Occipital lobe (tissue), 2 donors: ENCODE measurements around the gene ZNF664. TPM values are rescaled to one million over a fixed set of nuclear protein-coding genes. Genes with fewer than 3 reads are reported as not detected.

Experiments used
- DNase-seq: peaks from one replicate; lab custom pipeline; 2025; lab: John Stamatoyannopoulos, UW
- total RNA-seq: library from RNA; depleted of rRNA; stranded (reverse); fragments of >200 nt; gene quantifications from one replicate; pipeline ENCODE4 v1.2.3, GENCODE V29; 2014

The ZNF664 gene
- total RNA-seq, 1 donor from 2014 or later: 67.5 TPM

DNA sequence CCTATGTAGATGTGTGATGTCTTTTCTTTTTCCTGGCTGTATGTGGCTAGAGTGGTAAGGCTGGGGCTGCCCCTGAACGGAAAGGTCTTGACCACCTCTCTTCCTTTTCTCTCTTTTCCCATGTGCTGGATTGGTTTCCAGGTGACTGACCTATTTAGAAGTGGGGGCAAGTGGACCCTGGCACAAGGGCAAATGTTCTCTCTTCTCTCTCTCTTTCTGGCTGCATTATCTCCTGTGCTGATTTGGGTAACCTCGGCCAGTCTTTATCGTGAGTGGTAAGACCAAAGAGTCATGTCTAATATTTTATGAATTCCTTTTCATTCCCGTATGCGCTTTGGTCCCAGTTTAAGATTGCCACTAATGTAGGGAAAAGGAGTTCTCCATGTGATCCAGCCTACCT, 16.2 kb downstream of the ZNF664 start:
- no peak for DNase-seq

DNA sequence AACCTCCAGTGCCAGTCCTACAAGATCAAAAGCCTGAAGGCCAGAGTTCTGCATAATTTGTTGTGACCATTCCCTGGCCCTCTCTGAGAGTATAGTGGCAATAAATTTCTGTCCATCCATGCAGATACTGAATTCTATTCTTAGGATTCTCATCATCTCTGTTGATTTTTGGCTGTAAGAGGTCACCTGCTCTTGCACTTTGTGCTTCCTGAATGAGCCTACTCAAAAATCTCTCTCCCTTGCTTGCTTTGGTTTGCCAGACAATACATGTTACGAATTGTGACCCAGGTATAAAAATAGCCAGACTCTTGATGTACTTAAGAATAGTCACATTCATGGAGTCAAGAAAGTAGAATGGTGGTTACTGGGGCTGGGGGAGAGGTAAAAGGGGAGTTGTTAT, 16.7 kb downstream of the ZNF664 start:
- no peak for DNase-seq

DNA sequence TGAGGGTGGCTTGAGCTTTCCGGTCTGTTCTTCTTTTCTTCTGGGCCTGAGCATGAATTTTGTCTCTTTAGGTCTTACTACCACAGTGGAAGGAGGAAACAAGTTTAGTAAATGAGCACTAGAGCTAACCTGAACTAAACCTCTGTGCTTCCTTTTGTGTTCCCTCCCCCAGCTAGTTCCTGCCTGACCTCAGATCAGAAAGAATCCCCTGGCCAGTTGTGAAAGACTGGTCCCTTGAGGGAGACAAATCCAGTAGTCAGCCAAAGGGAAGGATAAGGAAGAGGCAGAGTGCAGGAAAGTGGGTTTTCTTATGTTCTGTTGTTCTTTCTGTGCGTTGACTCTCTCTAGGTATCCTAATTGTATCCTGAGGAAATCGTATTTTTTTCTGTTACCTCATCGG, 17.5 kb downstream of the ZNF664 start:
- no peak for DNase-seq

DNA sequence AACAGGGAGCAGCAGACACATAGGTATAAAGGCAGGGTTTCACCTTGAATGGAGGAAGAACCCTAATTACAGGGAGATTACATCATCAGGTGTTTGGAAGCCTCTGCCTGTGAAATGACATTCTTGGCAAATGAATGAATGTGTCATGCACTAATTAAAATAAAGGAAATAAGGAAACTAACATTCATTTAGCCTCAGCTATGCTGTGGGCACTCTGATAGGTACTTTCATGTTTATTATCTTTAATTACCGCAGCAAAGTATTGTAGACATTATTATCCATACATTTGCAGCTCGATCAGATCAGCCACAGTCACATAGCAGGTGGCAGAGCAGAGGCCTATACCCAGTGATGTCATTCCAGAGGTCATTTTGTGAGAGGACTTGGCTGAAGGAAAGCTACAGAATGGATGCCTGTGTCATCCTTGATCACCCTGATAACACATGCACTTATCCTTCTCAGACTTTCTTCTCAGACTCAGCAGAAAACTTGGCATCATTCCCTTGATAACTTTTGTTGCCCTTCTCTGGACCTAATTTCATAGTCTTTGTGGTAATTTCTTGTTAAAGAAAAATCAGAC, 18.4 kb downstream of the ZNF664 start:
- no peak for DNase-seq

DNA sequence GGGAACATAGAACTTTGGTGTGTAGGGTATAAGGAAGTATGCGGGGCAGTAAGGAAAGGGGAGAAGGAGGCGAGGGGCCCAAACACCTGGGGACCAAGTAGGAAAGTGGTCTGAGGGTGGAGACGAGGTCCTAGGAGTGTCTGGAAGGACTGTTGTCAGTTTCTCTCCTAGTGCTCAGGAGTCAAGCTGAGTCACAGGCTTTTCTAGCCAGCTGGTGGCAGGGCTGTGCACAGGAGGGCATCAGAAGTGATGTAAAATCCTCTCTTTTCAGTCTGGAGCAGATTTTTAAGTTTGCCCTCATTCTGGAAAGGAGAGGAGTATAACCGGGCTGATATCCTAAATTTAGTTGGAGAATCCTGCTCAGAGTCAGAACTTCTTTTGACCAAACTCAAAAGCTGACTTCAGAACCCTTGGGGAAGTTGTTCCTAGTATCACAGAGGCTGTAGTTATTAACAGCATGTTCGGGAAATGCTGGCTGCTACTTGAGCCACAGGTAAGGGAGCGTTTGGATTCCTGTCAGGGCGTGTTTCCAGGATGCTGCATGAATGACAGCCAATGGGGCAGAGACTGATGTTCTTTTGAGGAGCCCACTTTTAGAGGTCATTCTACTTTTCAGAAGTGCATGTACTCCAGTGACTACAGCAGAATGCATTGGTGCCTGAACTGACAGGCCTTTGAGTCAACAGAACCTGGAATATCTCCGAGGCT, 19.3 kb downstream of the ZNF664 start:
- no peak for DNase-seq

DNA sequence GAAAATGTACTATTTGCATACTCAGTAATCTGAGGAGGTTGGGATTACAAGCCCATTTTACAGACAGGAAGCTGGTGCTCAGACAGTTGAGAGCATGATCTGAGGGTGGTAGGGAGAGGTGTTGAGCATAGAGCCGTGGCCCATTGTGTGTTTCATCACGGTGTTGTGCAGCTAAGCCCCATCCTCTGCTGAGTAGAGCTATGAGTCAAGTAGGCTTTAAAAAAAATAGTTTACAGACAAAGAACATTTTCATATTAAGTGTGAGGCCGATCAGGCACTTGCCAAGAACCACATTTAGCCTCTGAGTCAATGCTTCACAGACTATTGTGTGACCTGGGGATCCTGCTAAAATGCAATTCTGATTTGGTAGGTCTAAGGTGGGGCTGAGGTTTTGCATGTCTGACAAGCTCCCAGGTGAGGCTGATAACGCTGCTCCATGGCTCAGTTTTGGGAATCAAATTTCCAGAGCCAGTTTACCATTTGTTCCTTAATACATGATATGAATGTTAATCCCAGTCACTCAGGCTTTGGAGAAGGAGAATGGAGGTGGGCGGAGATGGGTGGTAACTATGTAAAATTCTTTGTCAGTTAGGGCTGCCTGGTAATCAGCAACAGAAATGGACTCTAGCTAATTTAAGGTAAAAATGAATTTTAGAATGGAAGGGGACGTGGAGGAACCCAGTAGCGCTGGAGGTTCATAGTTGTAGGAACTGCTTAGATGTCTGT, 22.2 kb downstream of the ZNF664 start:
- DNase-seq: no peak

DNA sequence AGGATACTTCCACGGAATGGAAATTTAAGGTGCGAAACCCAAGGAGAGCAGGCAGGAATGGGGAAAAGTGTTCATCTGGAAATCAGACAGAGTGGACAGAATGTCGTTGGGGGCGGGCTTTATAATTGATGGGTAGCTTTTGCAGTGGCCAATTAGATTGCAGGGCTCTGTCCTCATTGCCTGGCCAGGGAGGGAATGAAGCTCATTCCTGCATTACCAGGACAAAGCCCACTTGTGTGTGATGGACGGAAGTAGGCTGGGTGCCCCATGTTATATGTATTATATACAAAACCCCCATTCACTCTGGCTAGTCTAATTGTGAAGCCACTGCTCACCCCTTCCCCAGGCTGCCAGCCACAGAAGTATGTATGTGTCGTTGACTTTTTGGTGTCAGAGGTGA, 23.6 kb downstream of the ZNF664 start:
- peak; percentile 22 for DNase-seq

DNA sequence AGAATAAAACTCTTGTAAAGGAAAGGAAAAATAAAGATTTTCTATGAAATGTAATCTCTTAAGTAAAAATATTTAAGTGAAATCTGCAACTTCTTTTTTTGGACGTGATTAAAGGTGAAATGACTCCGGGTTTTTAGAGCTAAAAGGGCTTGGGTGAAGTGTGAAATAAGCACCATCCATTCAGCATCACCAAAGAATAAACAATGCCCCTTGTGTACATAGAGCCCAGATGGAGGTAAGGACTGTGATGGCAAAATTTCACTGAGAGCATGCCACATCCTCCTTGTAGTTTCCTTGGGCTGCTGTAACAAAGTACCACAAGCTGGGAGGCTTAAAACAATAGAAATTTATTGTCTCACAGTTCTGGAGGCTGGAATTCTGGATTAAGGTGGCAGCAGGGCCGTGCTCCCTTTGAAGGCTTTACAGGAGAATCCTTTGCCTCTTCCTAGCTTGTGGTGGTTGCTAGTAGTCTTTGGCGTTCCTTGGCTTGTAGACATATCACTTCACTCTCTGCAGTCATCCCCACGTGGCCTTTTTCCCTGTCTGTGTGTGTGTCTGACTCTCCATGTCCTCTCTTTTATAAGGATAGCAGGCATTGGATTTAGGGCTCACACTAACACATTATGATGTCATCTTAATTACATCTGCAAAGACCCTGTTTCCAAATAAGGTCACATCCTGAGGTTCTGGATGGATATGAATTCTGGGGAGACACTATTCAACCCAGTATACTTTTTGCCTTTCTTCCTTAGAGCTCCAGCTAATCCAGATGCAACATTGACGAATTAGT, 24.2 kb downstream of the ZNF664 start:
- DNase-seq: no peak

DNA sequence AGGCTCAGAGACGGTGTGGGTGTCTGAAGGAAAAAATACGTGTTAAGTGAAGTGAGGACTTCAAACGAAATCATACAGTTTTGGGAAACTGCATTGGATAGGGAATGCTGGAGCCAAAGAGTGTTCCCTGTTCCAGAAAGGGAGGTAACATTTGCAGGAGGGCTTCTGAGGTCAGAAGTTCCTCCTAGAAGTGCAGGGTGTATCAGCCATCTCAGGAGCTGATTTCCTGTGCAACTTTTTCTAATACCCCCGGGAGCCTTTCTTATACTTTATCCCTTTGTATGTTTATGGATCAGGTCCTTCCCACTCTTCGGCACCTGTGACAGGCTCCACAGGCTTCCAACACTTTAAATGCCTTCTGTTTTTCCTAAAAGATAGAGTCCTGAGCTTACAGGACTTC, 24.9 kb downstream of the ZNF664 start:
- DNase-seq: no peak

DNA sequence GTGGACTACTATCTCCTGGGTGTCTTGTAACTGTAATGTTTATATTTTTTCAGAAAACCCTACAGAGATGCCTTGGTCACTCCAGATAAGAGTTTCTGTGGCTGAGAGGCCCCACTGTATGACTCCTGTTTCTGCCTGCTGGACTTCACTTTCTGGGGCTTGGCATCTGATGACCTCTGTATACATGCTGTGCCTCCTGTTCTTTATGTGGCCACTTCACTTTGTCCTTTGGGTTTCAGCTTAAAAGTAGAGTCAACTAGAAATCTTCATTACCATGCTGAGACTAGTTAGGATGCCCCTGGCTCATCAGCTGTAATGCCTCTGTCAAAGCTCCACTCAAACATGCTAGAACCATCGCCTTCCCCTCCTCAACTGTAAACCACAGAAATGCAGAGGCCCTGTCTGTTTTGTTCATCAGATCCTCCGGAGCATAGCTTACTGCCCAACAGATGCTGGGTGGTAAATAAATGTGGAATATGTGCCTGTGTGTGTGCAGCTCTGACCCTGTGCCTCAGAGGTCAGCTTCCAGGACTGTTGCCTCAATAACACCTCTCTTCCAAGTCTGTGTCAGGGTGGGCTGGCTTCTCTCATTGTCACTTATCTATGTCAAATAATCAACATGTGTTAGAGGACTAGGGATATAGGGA, 25.5 kb downstream of the ZNF664 start:
- no peak for DNase-seq

DNA sequence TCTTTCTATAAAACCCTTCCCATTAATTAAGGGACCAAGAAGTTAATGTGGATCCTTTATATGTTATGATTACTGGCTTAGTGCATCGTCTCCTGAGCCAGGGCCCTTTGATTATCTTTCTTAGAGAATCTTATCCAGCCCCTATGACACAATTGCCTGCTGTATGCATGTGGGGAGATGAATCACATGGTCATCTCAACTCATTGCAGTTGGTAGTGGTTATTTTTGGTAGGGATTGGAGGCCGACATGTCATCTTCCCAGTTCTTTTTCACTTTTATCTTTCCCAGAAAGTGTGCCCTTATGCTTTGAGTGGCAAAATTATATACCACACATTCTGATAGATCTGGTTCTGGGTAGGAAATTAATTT, 26.0 kb downstream of the ZNF664 start:
- DNase-seq: no peak

DNA sequence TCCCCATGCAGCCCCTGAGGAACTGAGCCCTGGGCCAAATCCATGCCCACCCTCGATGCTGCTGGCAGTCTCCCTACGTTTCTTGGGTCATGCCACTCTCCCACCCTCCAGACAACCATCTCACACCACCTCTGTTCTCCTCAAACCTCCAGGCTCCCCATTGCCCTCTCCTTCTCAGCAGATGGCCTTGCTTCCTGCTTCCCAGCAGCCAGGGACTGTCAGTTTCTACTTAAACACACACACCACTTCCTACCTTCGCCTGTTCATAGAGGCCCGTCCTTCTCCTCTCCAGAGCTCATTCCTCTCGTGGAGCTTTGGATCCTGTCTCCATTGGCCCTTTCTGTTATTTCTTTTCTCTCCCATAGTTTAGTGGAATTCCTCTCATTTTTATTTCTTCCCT, 27.1 kb downstream of the ZNF664 start:
- no peak for DNase-seq

DNA sequence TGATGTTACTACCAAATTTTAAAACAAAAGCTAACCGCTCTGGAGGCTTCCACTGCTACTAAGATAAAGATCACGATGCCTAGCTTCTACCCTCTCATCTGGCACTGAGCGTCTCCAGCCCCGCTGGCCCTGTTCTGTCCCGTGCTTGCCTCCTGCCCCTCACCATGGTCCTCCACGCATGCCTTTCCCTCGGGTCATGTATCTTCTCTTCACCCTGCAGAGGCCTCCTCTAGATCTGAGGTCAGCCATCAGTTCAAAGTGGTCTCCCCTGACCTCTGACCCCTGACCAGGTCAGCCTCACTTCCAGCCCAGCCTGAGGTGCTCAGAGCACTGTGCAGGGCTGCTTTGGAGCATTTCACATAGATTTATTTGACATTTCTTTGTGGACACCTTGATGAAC, 28.3 kb downstream of the ZNF664 start:
- no peak for DNase-seq

DNA sequence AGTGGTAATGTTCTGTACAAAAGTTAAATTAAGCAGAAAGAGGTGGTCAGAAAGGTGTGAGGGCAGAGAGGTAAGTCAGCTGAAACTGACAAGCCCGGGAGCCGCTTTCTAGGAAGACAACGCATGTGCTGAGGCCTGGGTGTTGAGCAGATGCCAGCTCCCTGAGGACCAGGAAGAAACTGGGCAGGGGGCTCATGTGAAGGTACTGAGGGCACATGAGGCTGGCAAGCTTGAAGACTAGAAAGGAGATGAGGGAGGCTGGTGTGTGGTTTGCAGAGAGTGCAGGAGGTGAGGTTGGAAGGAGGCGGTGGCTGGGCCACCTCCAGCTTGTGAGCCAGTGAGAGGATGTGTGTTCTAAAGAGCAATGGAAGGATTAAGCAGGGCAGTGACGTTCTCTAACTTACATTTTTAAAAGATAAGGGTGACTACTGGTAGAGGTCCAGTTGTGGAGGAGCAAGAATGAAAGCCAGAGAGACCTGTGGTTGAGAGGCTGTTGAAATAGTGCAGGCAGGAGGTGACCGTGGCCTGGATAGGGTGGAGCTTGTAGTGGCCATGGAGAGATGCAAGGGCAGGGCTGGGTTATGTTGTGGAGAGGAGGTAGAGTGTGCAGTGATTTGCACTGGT, 29.1 kb downstream of the ZNF664 start:
- DNase-seq: no peak

DNA sequence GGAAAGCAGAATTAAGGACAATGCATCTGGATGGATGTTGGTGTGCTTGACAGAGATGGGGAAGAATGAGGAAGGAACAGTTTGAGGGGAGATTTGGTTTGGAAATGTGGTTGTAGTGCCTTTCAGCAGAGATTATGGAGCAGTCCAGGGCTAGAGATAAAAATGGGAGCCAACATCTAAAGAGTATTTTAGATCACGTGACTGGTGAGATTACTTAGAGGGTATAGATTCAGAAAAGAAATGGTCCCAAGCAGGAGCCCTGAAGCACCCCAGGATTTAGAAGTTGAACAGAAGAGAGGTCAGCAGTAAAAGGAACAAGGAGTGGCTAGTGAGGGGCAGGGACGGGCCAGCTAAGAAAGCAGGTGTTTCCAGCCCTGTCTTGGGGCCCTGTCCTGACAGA, 29.6 kb downstream of the ZNF664 start:
- no peak for DNase-seq

DNA sequence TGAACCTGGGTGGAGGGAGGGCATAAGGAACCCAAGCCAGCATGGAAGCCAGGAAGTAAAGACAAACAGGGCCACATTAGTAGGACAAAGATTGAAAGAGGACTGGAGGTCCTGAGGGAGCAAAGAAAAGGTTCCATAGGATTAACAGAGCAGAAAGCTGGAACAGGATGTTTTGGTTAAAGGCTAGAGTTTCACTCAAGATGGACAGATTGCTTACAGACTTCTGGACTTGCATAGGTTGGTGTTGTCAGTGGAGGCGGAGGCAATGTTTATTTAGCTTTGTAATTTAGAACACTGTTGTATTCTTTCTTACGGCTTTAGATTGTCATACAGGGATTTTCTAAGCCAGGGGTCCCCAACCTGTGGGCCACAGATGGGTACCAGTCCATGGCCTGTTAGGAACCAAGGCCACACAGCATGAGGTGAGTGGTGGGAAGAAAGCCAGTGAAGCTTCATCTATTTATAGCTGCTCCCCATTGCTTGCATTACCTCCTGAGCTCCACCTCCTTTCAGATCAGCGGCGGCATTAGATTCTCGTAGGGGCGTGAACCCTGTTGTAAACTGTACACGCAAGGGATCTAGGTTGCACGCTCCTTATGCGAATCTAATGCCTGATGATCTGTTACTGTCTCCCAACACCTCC, 31.3 kb downstream of the ZNF664 start:
- DNase-seq: no peak

DNA sequence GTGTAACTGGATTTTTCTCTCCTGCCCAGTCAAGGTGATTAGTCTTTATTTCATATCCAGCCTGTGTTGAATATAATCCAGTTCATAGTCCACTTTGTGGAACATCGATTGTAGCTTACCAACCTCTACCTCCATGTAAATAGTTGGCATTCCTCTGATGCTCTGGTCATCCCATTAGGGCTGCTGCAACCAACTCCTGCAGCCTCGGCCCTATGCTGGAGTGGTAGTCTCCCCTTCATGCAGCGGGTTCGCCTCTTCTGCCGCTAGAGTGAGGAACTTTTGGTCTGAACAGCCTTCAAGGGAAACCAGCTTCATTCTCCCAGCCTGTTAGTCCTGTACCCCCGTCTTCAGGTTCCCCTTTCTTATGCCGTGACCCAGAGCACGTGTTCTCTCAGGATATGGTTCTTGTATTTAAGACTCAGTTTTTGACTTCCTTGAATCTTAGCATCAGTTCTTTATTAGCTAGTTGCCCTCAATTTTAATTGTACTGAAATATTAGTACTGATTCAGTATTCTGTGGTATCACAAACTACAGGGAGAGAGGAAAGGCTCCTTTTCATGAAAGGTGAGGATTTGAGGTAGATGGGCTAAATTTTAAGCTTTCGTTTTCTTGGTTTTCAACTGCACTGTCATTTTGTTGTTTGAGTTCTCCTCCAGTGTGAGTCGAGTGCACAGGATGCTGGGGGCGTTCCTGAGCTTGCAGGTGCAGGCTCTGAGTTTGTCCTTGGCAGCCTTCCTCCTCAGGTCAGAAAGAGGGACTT, 33.2 kb downstream of the ZNF664 start:
- DNase-seq: no peak

DNA sequence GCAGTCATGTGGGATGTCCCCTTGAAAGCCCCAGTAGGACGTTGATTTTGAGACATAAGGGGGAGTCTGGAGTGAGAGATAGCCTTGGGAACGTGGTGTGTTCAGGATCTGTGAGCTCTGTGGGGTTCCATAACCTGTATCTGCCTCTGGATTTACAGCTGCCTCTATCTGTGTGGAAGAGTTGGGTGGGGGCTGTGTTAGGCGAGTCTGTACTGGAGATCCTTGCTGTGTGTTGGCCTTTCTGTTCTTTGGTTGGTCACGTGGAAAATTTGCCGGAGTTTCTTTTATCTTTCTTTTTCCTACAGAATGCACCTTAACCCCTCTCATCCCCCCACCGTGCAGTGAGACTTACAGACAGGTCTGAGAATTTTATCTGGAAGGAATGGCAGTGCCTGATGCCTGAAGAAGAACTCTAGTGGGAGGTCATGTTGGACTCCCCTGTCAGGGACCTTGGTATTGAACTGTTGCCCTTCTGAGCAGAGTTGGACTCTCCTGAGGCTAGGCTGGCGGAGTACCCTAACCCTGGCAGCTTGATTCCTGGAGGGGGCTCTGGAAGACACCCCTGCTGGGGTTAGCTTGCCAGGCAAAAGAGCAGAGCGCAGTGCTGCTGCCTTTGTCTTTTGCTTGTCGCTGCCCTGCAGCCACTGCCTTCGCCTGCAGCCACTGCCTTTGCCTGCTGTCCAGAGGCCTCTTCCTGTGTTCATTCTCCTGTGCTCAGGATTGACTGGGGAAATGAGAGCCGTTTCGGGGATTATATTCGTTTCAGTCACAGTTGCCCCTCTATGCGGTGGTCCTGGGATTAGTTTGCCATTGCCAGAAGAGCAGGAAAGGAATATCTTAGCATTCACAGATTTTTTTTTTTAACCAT, 34.1 kb downstream of the ZNF664 start:
- no peak for DNase-seq
